RWPE1 (cell line): ENCODE data around the gene SEC14L5.

ENCODE experiments used
- CTCF ChIA-PET: fragments of 350-600 bp; sonication (Branson Sonifier 250); formaldehyde crosslinking; extraction: SDS; loops from one replicate; lab custom pipeline; 2021; lab: Yijun Ruan, JAX
- POLR2A ChIA-PET: fragments of 400-600 bp; formaldehyde crosslinking; extraction: SDS; loops from one replicate; lab custom pipeline; 2020; ENCODE audit warnings: antibody characterized with exemption; ENCODE audit not compliant: low non-redundant PET; lab: Yijun Ruan, JAX
- DNase-seq: peaks from one replicate; pipeline ENCODE4 v3.0.0; 2012; ENCODE audit warnings: low spot score
- H3K27ac ChIP-seq: fragments of 450-650 bp; 2 replicates; pipeline ENCODE4 v1.5.1; 2017
- TF ChIP-seq, protein P1 (sequence below): fragments of 450-650 bp; conservative IDR thresholded peaks from 2 replicates; pipeline ENCODE4 v1.5.1; 2017; ENCODE audit warnings: low read depth, mild to moderate bottlenecking

Gene SEC14L5

DNA sequence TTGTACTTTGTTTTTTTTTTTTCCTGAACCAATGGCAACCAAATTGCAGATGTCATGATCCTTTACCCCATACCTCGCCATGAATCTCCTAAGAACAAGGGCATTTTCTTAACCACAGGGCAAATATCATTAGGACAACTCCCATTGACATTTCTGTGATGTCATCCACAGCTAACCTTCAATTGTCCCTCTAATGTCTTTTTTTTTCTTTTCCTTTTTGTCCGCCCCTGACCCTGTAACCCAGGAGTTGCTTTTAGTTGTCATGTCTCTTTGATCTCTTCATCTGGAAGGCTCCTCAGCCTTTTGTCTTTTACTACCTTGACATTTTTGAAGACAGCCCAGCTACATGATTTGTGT, 76.0 kb downstream of the SEC14L5 start:
- peak overlapping the region; percentile 71 for H3K27ac ChIP-seq

DNA sequence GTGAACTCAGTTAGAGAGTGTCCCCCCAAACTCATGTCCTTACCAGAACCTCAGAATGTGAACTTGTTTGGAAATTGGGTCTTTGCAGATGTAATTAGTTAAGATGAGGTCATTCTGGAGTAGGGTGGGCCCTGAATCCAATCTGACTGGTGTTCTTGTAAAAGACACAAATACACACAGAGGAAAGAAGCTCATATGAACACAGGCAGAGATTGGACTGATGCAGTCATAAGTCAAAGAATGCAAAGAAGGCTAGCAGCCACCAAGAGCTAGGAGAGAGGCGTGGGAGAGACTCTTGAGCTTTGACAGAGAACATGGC, 77.7 kb downstream of the SEC14L5 start:
- H3K27ac ChIP-seq: no peak overlapping the region
- ChIA-PET POLR2A (no interaction called here), CTCF (no interaction called here)
- DNase-seq: no peak
- TF ChIP-seq, protein P1, sequence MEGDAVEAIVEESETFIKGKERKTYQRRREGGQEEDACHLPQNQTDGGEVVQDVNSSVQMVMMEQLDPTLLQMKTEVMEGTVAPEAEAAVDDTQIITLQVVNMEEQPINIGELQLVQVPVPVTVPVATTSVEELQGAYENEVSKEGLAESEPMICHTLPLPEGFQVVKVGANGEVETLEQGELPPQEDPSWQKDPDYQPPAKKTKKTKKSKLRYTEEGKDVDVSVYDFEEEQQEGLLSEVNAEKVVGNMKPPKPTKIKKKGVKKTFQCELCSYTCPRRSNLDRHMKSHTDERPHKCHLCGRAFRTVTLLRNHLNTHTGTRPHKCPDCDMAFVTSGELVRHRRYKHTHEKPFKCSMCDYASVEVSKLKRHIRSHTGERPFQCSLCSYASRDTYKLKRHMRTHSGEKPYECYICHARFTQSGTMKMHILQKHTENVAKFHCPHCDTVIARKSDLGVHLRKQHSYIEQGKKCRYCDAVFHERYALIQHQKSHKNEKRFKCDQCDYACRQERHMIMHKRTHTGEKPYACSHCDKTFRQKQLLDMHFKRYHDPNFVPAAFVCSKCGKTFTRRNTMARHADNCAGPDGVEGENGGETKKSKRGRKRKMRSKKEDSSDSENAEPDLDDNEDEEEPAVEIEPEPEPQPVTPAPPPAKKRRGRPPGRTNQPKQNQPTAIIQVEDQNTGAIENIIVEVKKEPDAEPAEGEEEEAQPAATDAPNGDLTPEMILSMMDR: no peak

More for the DNA sequence above, 76.0 kb downstream of the SEC14L5 start:
- TF ChIP-seq, protein P1: no peak
- CTCF ChIA-PET: interaction anchor here (0.6 to 1.2 kb wide), 3 partner anchors 9 to 39 kb away, joined by 3 to 6 read pairs (median 6); no protein-coding TSS in a partner anchor
- no peak for DNase-seq
- POLR2A ChIA-PET: interaction anchor here (0.6 kb wide), 1 partner anchor 192 kb away, joined by 3 read pairs; no protein-coding TSS in a partner anchor

DNA sequence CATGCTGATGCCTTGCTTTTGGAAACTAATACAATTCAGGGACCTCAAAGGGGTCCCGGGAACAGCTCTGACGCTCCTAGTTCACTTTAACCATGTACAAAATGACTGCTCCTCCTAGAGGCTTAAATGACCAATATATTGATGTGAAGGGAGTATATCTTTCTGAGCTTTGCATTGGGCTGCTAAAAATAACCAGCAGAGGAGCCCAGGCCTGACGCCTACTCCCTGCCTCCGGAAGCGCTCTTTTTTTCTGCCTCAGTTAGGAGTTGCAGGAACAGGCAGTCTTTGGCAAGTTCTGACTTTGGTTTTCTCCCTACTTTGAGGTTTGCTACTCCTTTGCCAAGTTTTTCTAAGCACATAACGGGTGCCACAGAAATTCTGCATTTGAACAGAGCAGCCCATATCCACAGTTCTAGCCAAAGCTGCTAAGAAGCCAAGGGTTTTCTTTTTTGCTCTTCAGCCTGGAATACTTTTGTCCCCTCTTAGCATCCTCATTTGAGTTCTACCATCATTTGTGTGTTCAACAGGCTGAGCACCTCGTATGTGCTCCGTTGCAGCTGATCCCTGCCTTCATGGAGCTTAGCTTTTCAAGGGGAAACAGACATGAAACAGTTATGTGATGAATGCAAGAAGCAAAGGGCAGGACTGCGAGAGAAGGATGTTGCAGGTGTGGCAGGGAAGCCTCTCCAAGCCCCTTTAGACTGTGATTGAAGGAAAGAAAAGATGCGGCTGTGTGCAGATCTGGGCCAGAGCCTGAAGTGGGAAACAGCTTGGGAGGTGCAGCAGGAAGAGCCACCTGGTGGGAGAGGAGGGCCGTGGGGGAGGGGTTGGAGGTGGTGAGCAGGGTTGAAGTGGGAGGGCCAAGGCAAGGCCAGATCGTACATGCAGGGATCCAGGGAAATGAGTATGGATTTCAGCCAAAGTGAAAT, 78.4 kb downstream of the SEC14L5 start:
- CTCF ChIA-PET: no interaction called here
- TF ChIP-seq, protein P1: no peak
- peak overlapping the region; percentile 47 for H3K27ac ChIP-seq
- POLR2A ChIA-PET: no interaction called here
- DNase-seq: no peak

DNA sequence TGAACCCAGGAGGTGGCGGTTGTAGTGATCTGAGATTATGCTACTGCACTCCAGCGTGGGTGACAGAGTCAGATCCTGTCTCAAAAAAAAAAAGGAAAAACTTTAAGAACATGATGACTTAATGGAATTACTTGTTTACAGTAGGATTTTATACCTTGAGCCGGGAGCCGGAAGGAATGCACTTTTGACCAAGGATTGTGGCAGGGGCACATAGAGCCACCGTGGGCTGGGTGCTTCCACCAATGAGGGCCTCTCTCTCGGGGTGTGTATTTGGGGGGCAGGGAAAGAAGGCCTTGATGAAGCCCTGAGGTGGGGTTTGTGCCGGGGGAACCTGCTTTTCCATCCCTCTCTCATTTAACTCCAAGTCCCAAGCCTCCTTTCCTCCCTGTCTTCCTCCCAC, 82.3 kb downstream of the SEC14L5 start:
- CTCF ChIA-PET: no interaction called here
- TF ChIP-seq, protein P1: no peak
- POLR2A ChIA-PET: no interaction called here
- no peak overlapping the region for H3K27ac ChIP-seq
- DNase-seq: no peak

DNA sequence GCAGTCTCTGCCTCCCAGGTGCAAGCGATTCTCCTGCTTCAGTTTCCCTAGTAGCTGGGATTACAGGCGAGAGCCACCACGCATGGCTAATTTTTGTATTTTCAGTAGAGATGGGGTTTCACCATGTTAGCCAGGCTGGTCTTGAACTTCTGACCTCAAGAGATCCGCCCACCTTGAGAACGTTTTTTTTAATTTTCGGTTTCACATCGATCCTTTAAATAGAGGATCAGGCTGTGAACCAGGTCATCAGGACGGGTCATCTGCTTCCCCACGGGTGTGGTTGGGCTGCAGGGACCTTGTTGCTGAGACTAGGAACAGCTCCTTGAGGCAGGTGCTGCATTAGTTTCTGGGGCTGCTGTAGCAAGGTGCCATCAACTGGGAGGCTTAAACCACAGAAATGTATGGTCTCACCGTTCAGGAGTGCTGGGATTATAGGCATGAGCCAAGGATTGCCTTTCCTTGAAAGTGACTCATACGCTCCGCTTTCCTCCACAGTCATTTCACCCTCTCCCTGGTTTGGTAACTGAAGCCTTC, 83.5 kb downstream of the SEC14L5 start:
- peak; percentile 54 for DNase-seq
- POLR2A ChIA-PET: no interaction called here
- CTCF ChIA-PET: interaction anchor here (0.7 kb wide), 1 partner anchor 693 kb away, joined by 7 read pairs; no protein-coding TSS in a partner anchor
- TF ChIP-seq, protein P1: no peak
- no peak overlapping the region for H3K27ac ChIP-seq

DNA sequence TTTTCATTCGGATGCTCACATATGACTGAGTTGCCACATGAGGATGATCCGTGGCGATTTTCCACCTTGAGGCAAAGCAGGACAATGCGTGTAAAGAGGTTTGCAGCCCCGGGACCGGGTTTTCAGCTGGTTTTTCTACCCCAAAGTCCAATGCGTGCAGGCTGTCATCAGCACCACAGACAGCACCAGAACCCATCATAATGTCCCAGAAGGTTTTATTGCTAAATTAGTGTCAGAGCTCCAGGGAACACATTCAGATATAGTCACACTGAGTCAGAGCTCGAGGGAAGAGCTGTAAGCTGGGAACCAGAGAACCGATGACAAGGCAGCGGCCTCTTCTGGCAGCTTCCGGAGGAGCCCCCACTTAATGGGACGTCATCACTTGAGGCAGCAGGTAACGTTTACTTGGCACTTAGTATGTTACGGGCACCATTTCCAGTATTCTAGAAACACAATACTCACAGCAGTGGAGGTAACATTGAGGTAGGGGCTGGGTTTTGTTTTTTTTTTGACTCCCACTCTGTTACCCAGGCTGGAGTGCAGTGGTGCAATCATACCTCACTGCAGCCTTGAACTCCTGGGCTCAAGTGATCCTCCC, 84.5 kb downstream of the SEC14L5 start:
- H3K27ac ChIP-seq: no peak overlapping the region
- ChIA-PET POLR2A (no interaction called here), CTCF (interaction anchor here (0.6 kb wide), 1 partner anchor 9 kb away, joined by 3 read pairs; the partner anchor contains the start of gene NAGPA)
- TF ChIP-seq, protein P1: no peak
- no peak for DNase-seq
